Ovary (tissue), 3 donors: ENCODE results near the gene CEP128.

Source experiments
- CTCF ChIP-seq, 3 donors: fragments of 450-650 bp in 2 of 3; fragments of 200-600 bp in 1 of 3; IDR thresholded peaks; one replicate each; pipeline versions ENCODE4 v1.5.1 to v1.8.0; 2016 to 2022; ENCODE audit warnings: antibody characterized with exemption in 3 of 3, mild to moderate bottlenecking in 1 of 3
- POLR2A ChIP-seq: fragments of 450-650 bp; IDR thresholded peaks from one replicate; pipeline ENCODE4 v1.6.1; 2017; ENCODE audit warnings: antibody characterized with exemption, mild to moderate bottlenecking, moderate library complexity
- donor health status: DM: no; HTN: no; CAD: no.

GRCh38 chr14:80637756-80638619, 303.6 kb downstream of the CEP128 start:
- no peak for TF ChIP-seq POLR2A
- TF ChIP-seq CTCF (IDR thresholded peaks at IDR 0.05) = no peak
